Neural progenitor cell (in vitro differentiated cells): Measurements from ENCODE around the gene LMF1.

Source experiments
- CTCF ChIP-seq: fragments of 200-600 bp; sonication (generic); IDR thresholded peaks from 2 replicates; pipeline ENCODE4 v1.5.1; 2017; ENCODE audit warnings: antibody characterized with exemption, mild to moderate bottlenecking
- EZH2 ChIP-seq: fragments of 200-600 bp; sonication (generic); IDR thresholded peaks from 2 replicates; pipeline ENCODE4 v1.6.1; 2017; ENCODE audit warnings: antibody characterized with exemption, mild to moderate bottlenecking, moderate library complexity
- EZH2phosphoT487 ChIP-seq: fragments of 200-600 bp; sonication (generic); IDR thresholded peaks from 2 replicates; pipeline ENCODE4 v1.6.1; 2017; ENCODE audit warnings: antibody characterized with exemption

DNA sequence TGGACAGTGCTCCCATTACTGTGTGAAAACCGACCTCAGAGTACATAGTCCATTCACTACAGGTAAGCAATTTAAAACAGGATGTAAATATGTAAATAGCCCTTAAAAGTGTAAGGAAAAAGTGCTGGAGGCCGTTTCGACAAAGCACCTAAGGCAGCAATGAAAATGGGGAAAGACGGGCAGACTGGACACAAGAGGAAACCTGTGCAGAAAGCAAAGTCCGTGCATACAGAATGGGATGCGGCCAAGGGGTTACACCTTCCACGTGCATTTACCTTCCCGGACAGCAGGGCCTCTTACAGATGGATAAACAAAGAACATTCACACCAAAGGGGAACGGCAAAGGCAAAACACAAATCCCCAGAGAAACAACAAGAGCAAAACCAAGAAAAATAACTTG is 32.0 kb downstream of the LMF1 start:
- TF ChIP-seq CTCF (no peak), EZH2phosphoT487 (no peak), EZH2 (no peak)
